H9 (cell line): ENCODE results near the gene SPIRE2. TPM values are rescaled to one million over a fixed set of nuclear protein-coding genes. Genes with fewer than 3 reads are reported as not detected.
A peak's percentile ranks its signal among the peaks of the same experiment; 100 is the strongest.

ENCODE experiments used
- DNase-seq: peaks from one replicate; pipeline ENCODE4 v3.0.0-alpha.2; 2017
- H2AFZ ChIP-seq: one replicate; pipeline ENCODE4 v1.6.1; 2013; ENCODE audit warnings: mild to moderate bottlenecking, low read length, control low read depth, moderate library complexity
- H2AK5ac ChIP-seq: 2 replicates; pipeline ENCODE4 v1.6.1; 2013; ENCODE audit warnings: low read length, control low read depth, mixed read lengths; ENCODE audit not compliant: insufficient read length
- H2BK120ac ChIP-seq: one replicate; pipeline ENCODE4 v1.6.1; 2013; ENCODE audit warnings: low read depth, mild to moderate bottlenecking, low read length, control low read depth, inconsistent platforms; ENCODE audit not compliant: poor library complexity, severe bottlenecking
- H2BK12ac ChIP-seq: 2 replicates; pipeline ENCODE4 v1.6.1; 2013; ENCODE audit warnings: low read length, control low read depth, mixed read lengths, low read depth; ENCODE audit not compliant: insufficient read length
- H2BK15ac ChIP-seq: 2 replicates; pipeline ENCODE4 v1.6.1; 2013; ENCODE audit warnings: low read depth, low read length, control low read depth
- H2BK20ac ChIP-seq: one replicate; pipeline ENCODE4 v1.6.1; 2013; ENCODE audit warnings: low read depth, mild to moderate bottlenecking, low read length, control low read depth, inconsistent platforms; ENCODE audit not compliant: poor library complexity, severe bottlenecking
- H2BK5ac ChIP-seq: 2 replicates; pipeline ENCODE4 v1.6.1; 2013; ENCODE audit warnings: low read length, control low read depth, mixed read lengths; ENCODE audit not compliant: insufficient read length
- H3K14ac ChIP-seq: 2 replicates; pipeline ENCODE4 v1.6.1; 2013; ENCODE audit warnings: low read length, control low read depth; ENCODE audit not compliant: insufficient read depth
- H3K18ac ChIP-seq: 2 replicates; pipeline ENCODE4 v1.6.1; 2013; ENCODE audit warnings: low read depth, mild to moderate bottlenecking, mixed read lengths, low read length, control low read depth; ENCODE audit not compliant: insufficient read length
- H3K23ac ChIP-seq: 2 replicates; pipeline ENCODE4 v1.6.1; 2013; ENCODE audit warnings: low read length, control low read depth, mixed read lengths, low read depth; ENCODE audit not compliant: insufficient read length
- H3K23me2 ChIP-seq: 2 replicates; pipeline ENCODE4 v1.6.1; 2013; ENCODE audit warnings: low read depth, mild to moderate bottlenecking, mixed read lengths, low read length, control low read depth; ENCODE audit not compliant: insufficient read length, poor library complexity, severe bottlenecking
- H3K27ac ChIP-seq: 2 replicates; pipeline ENCODE4 v1.5.1; 2013; ENCODE audit warnings: low read length, control low read depth, mixed read lengths, low read depth; ENCODE audit not compliant: insufficient read length
- H3K27me3 ChIP-seq: 2 replicates; pipeline ENCODE4 v1.6.1; 2013; ENCODE audit warnings: low read length, control low read depth, inconsistent platforms; ENCODE audit not compliant: insufficient read depth
- H3K4ac ChIP-seq: 2 replicates; pipeline ENCODE4 v1.6.1; 2013; ENCODE audit warnings: low read depth, mild to moderate bottlenecking, control low read depth, inconsistent platforms, low read length, moderate library complexity
- H3K4me1 ChIP-seq: 2 replicates; pipeline ENCODE4 v1.6.1; 2013; ENCODE audit warnings: low read length, control low read depth, inconsistent platforms; ENCODE audit not compliant: insufficient read depth
- H3K4me2 ChIP-seq: 2 replicates; pipeline ENCODE4 v1.6.1; 2013; ENCODE audit warnings: low read length, control low read depth, mixed read lengths; ENCODE audit not compliant: insufficient read length, insufficient read depth
- H3K56ac ChIP-seq: 2 replicates; pipeline ENCODE4 v1.6.1; 2013; ENCODE audit warnings: low read depth, mild to moderate bottlenecking, mixed read lengths, low read length, control low read depth; ENCODE audit not compliant: insufficient read length
- H3K79me1 ChIP-seq: 2 replicates; pipeline ENCODE4 v1.6.1; 2013; ENCODE audit warnings: low read depth, mild to moderate bottlenecking, moderate library complexity, low read length, control low read depth, inconsistent platforms; ENCODE audit not compliant: insufficient read depth, poor library complexity, severe bottlenecking
- H3K79me2 ChIP-seq: 2 replicates; pipeline ENCODE4 v1.6.1; 2013; ENCODE audit warnings: low read length, control low read depth, inconsistent platforms; ENCODE audit not compliant: insufficient read depth
- H3K9ac ChIP-seq: 2 replicates; pipeline ENCODE4 v1.6.1; 2013; ENCODE audit warnings: low read length, control low read depth, mixed read lengths; ENCODE audit not compliant: insufficient read length; ENCODE audit errors: extremely low read depth
- H3K9me3 ChIP-seq: one replicate; pipeline ENCODE4 v1.6.1; 2013; ENCODE audit warnings: low read depth, low read length, inconsistent platforms; ENCODE audit not compliant: control insufficient read depth
- H3T11ph ChIP-seq: one replicate; pipeline ENCODE4 v1.6.1; 2013; ENCODE audit warnings: mild to moderate bottlenecking, low read length, control low read depth, inconsistent platforms
- H4K20me1 ChIP-seq: one replicate; pipeline ENCODE4 v1.6.1; 2013; ENCODE audit not compliant: control insufficient read depth, insufficient read length, insufficient read depth
- H4K5ac ChIP-seq: 2 replicates; pipeline ENCODE4 v1.6.1; 2013; ENCODE audit warnings: low read depth, mild to moderate bottlenecking, mixed read lengths, low read length, control low read depth; ENCODE audit not compliant: insufficient read length
- H4K8ac ChIP-seq: replicated peaks from 2 replicates; pipeline ENCODE4 v1.6.1; 2013; ENCODE audit warnings: low read length, control low read depth, mixed read lengths, low read depth; ENCODE audit not compliant: insufficient read length
- H4K91ac ChIP-seq: 2 replicates; pipeline ENCODE4 v1.6.1; 2013; ENCODE audit warnings: low read depth, mild to moderate bottlenecking, moderate library complexity, mixed read lengths, low read length, control low read depth; ENCODE audit not compliant: insufficient read length
- H3K27ac Mint-ChIP-seq, 3 experiments: 2 replicates in 2 of 3; 3 replicates in 1 of 3; pipeline ENCODE4 v1.8.0; 2020 to 2021; ENCODE audit warnings: mixed read lengths in 3 of 3, mild to moderate bottlenecking in 1 of 3, moderate library complexity in 1 of 3
- H3K27me3 Mint-ChIP-seq: 2 replicates; pipeline ENCODE4 v1.8.0; 2021; ENCODE audit warnings: low read depth, mild to moderate bottlenecking, moderate library complexity, mixed read lengths
- H3K36me3 Mint-ChIP-seq, 3 experiments: 2 replicates in 2 of 3; 3 replicates in 1 of 3; pipeline ENCODE4 v1.8.0; 2020 to 2021; ENCODE audit warnings: low read depth in 3 of 3, mixed read lengths in 3 of 3; ENCODE audit not compliant: insufficient read depth in 1 of 3
- H3K4me1 Mint-ChIP-seq, 2 experiments: 2 replicates each; pipeline ENCODE4 v1.8.0; 2020; ENCODE audit warnings: mixed read lengths in 2 of 2
- H3K4me3 Mint-ChIP-seq, 2 experiments: 2 replicates in 1 of 2; 3 replicates in 1 of 2; pipeline ENCODE4 v1.8.0; 2020 to 2021; ENCODE audit warnings: mild to moderate bottlenecking in 2 of 2, mixed read lengths in 2 of 2, moderate library complexity in 1 of 2
- H3K9me3 Mint-ChIP-seq, 2 experiments: 2 replicates in 1 of 2; 3 replicates in 1 of 2; pipeline ENCODE4 v1.8.0; 2020; ENCODE audit warnings: mild to moderate bottlenecking in 2 of 2, mixed read lengths in 2 of 2, moderate library complexity in 1 of 2
- CTCF ChIP-seq: fragments of 200-600 bp; sonication (generic); conservative IDR thresholded peaks from 3 replicates; pipeline ENCODE4 v1.8.0; 2021; ENCODE audit warnings: antibody characterized with exemption, mild to moderate bottlenecking
- WGBS: extraction: QIAGEN DNeasy Blood & Tissue Kit; methylation state at CpG from one replicate; pipeline ENCODE4 v1.1.7; 2013; ENCODE audit warnings: missing lambda C conversion rate, low lambda C conversion rate, mixed read lengths; ENCODE audit not compliant: insufficient read length; ENCODE audit errors: extremely low coverage; 5-methylcytosine and 5-hydroxymethylcytosine counted together
- total RNA-seq: library from RNA; stranded (reverse); gene quantifications from 2 replicates; pipeline ENCODE4 v1.2.1, GENCODE V29; 2021

Gene SPIRE2
- total RNA-seq, 1 experiment from 2014 or later, result 6.9 TPM

GRCh38 chr16:89853306-89853993 lies 25.2 kb downstream of the SPIRE2 start:
- Mint-ChIP-seq H3K27me3 (no peaks in the 10 kb centered on the region; the same call in none of the 2 replicates), H3K9me3 (no peaks in the 10 kb centered on the region), H3K36me3 (peaks cover 0 to 2% (median 0%) of the 10 kb centered on the region in 3 experiments; a peak in 2 of 7 replicates), H3K4me3 (no peak overlapping the region), H3K4me1 (peaks cover 9 to 11% of the 10 kb centered on the region in 2 experiments), H3K27ac (peak overlapping the region in 2 of 3 experiments; percentile 49 to 72; a peak in 3 of 7 replicates)
- H2BK15ac ChIP-seq, result no peak overlapping the region
- no peak overlapping the region for H4K8ac ChIP-seq
- no peak overlapping the region for H2BK5ac ChIP-seq
- TF ChIP-seq CTCF, result no peak
- WGBS, result no CpG with 5 or more reads among the region's 21 CpGs
- no peak overlapping the region for H3K56ac ChIP-seq
- H4K5ac ChIP-seq, result no peak overlapping the region
- H4K91ac ChIP-seq, result no peak overlapping the region
- no peak overlapping the region for H2AFZ ChIP-seq
- H3K4me2 ChIP-seq, result no peak overlapping the region
- no peaks in the 10 kb centered on the region for H3K23me2 ChIP-seq
- H3K27me3 ChIP-seq, result no peaks in the 10 kb centered on the region
- H2BK20ac ChIP-seq, result no peak overlapping the region
- no peak overlapping the region for H2BK120ac ChIP-seq
- H2BK12ac ChIP-seq, result no peak overlapping the region
- no peak overlapping the region for H3K18ac ChIP-seq
- no peaks in the 10 kb centered on the region for H3K79me1 ChIP-seq
- no peak overlapping the region for H3K23ac ChIP-seq
- DNase-seq, result no peak
- no peaks in the 10 kb centered on the region for H3K9me3 ChIP-seq
- H3K4me1 ChIP-seq, result no peaks in the 10 kb centered on the region
- H3K9ac ChIP-seq, result no peak overlapping the region
- no peak overlapping the region for H2AK5ac ChIP-seq
- no peak overlapping the region for H3K27ac ChIP-seq
- no peaks in the 10 kb centered on the region for H4K20me1 ChIP-seq
- H3K79me2 ChIP-seq, result no peaks in the 10 kb centered on the region
- no peak overlapping the region for H3K14ac ChIP-seq
- H3T11ph ChIP-seq, result no peak overlapping the region
- no peak overlapping the region for H3K4ac ChIP-seq
